SK-N-SH (cell line): ENCODE data around the gene MRM3. TPM values are rescaled to one million over a fixed set of nuclear protein-coding genes. Genes with fewer than 3 reads are reported as not detected.

ENCODE experiments used
- CTCF ChIA-PET: fragments of 300-600, 350-600 bp; formaldehyde crosslinking; extraction: SDS; loops from one replicate; lab custom pipeline; 2021; lab: Yijun Ruan, JAX
- POLR2A ChIA-PET: fragments of 350-600 bp; sonication (Branson Sonifier 250); formaldehyde crosslinking; extraction: SDS; loops from one replicate; lab custom pipeline; 2020; ENCODE audit warnings: antibody characterized with exemption, inconsistent platforms; lab: Yijun Ruan, JAX
- DNase-seq: peaks from one replicate; pipeline ENCODE4 v3.0.0; 2012
- H2AFZ ChIP-seq: fragments of 200-600 bp; sonication (generic); 2 replicates; pipeline ENCODE4 v1.8.1; 2016; ENCODE audit warnings: antibody characterized with exemption, mild to moderate bottlenecking, low read depth
- H3F3A ChIP-seq: fragments of 200-600 bp; sonication (generic); replicated peaks from 2 replicates; pipeline ENCODE3; 2016; ENCODE audit warnings: antibody characterized with exemption, mild to moderate bottlenecking; ENCODE audit not compliant: insufficient read depth
- H3K27ac ChIP-seq, 2 experiments: fragments of 200-500 bp in 1 of 2; fragments of 200-600 bp in 1 of 2; sonication (Bioruptor generic) in 1 of 2; sonication (generic), shearing (Covaris generic) in 1 of 2; 2 replicates each; pipeline versions ENCODE4 v1.5.1 to v1.6.1; 2014 to 2016; ENCODE audit warnings: low read depth in 2 of 2, inconsistent platforms in 1 of 2, low read length in 1 of 2, mild to moderate bottlenecking in 1 of 2, mixed read lengths in 1 of 2
- H3K27me3 ChIP-seq: fragments of 200-600 bp; sonication (generic), shearing (Covaris generic); 2 replicates; pipeline ENCODE4 v1.6.1; 2016; ENCODE audit warnings: mixed run types; ENCODE audit not compliant: insufficient read depth
- H3K36me3 ChIP-seq, 2 experiments: fragments of 200-500 bp in 1 of 2; fragments of 200-600 bp in 1 of 2; sonication (Bioruptor generic) in 1 of 2; sonication (generic) in 1 of 2; replicated peaks in 1 of 2; 2 replicates each; pipeline versions ENCODE3 to v1.5.1; 2014 to 2016; ENCODE audit warnings: low read length in 1 of 2, mild to moderate bottlenecking in 1 of 2; ENCODE audit not compliant: insufficient read depth in 2 of 2, control insufficient read depth in 1 of 2
- H3K4me1 ChIP-seq, 2 experiments: fragments of 200-500 bp in 1 of 2; fragments of 200-600 bp in 1 of 2; sonication (Bioruptor generic) in 1 of 2; sonication (generic), shearing (Covaris generic) in 1 of 2; 2 replicates each; pipeline versions ENCODE4 v1.5.1 to v1.6.1; 2014 to 2016; ENCODE audit warnings: low read depth in 1 of 2, low read length in 1 of 2, mixed run types in 1 of 2; ENCODE audit not compliant: insufficient read depth in 2 of 2, control insufficient read depth in 1 of 2
- H3K4me2 ChIP-seq: fragments of 200-600 bp; sonication (generic), shearing (Covaris generic); 2 replicates; pipeline ENCODE4 v1.6.1; 2017; ENCODE audit warnings: mixed run types
- H3K4me3 ChIP-seq, 2 experiments: fragments of 200-500 bp in 1 of 2; fragments of 200-600 bp in 1 of 2; sonication (Bioruptor generic) in 1 of 2; sonication (generic), shearing (Covaris generic) in 1 of 2; 2 replicates each; pipeline versions ENCODE4 v1.5.1 to v1.8.1; 2014 to 2016; ENCODE audit warnings: low read depth in 2 of 2, inconsistent platforms in 1 of 2, low read length in 1 of 2, mild to moderate bottlenecking in 1 of 2, mixed read lengths in 1 of 2, moderate library complexity in 1 of 2
- H3K79me2 ChIP-seq: fragments of 200-600 bp; sonication (generic); 2 replicates; pipeline ENCODE4 v1.8.1; 2017; ENCODE audit warnings: mild to moderate bottlenecking; ENCODE audit not compliant: insufficient read depth
- H3K9ac ChIP-seq: fragments of 200-600 bp; sonication (generic); 2 replicates; pipeline ENCODE4 v1.6.1; 2017; ENCODE audit warnings: mixed run types
- H3K9me2 ChIP-seq: fragments of 200-600 bp; sonication (generic); 2 replicates; pipeline ENCODE4 v1.6.1; 2017; ENCODE audit warnings: mixed run types
- H3K9me3 ChIP-seq: fragments of 200-600 bp; sonication (generic); 2 replicates; pipeline ENCODE4 v1.6.1; 2017; ENCODE audit warnings: mixed run types, mild to moderate bottlenecking, moderate library complexity
- H4K20me1 ChIP-seq: fragments of 200-600 bp; sonication (generic); 2 replicates; pipeline ENCODE4 v1.6.1; 2017; ENCODE audit warnings: mild to moderate bottlenecking, mixed run types; ENCODE audit not compliant: insufficient read depth
- CTCF ChIP-seq: fragments of 200-600 bp; sonication (generic); IDR thresholded peaks from 2 replicates; pipeline ENCODE4 v1.6.1; 2017; ENCODE audit warnings: antibody characterized with exemption, mild to moderate bottlenecking, moderate library complexity
- ELF1 ChIP-seq: IDR thresholded peaks from 2 replicates; pipeline ENCODE4 v1.4.0; 2012
- EP300 ChIP-seq, 2 experiments: IDR thresholded peaks; 2 replicates each; pipeline versions ENCODE4 v1.4.0 to v1.6.1; 2012; ENCODE audit warnings: borderline replicate concordance in 1 of 2, low read depth in 1 of 2, low read length in 1 of 2
- FOSL2 ChIP-seq: IDR thresholded peaks from 2 replicates; pipeline ENCODE4 v1.4.0; 2012; ENCODE audit warnings: low read depth, mild to moderate bottlenecking, moderate library complexity, borderline replicate concordance
- GABPA ChIP-seq: IDR thresholded peaks from 2 replicates; pipeline ENCODE4 v1.4.0; 2012; ENCODE audit warnings: low read depth, mild to moderate bottlenecking
- GATA2 ChIP-seq: sonication (generic); formaldehyde crosslinking; IDR thresholded peaks from 2 replicates; pipeline ENCODE4 v1.5.0; 2020; ENCODE audit warnings: mild to moderate bottlenecking, missing genetic modification reagents
- MXI1 ChIP-seq: IDR thresholded peaks from 2 replicates; pipeline ENCODE4 v1.6.1; 2012; ENCODE audit warnings: mild to moderate bottlenecking, low read depth, low read length, improper control_type of control experiment
- PBX3 ChIP-seq: IDR thresholded peaks from 2 replicates; pipeline ENCODE4; 2012
- POLR2AphosphoS5 ChIP-seq: IDR thresholded peaks from 2 replicates; pipeline ENCODE4 v1.6.1; 2012; ENCODE audit warnings: low read depth, low read length
- RAD21 ChIP-seq: IDR thresholded peaks from 2 replicates; pipeline ENCODE4 v1.6.1; 2012; ENCODE audit warnings: mild to moderate bottlenecking, low read length
- SIN3A ChIP-seq: IDR thresholded peaks from 2 replicates; pipeline ENCODE4 v1.6.1; 2012; ENCODE audit warnings: low read depth, mild to moderate bottlenecking, low read length, moderate library complexity, borderline replicate concordance
- TAF1 ChIP-seq: IDR thresholded peaks from 2 replicates; pipeline ENCODE4 v1.6.1; 2012; ENCODE audit warnings: low read depth, mild to moderate bottlenecking, low read length, moderate library complexity, borderline replicate concordance
- TCF12 ChIP-seq: IDR thresholded peaks from 2 replicates; pipeline ENCODE4 v1.4.0; 2012
- YY1 ChIP-seq: IDR thresholded peaks from 2 replicates; pipeline ENCODE4 v1.4.0; 2012; ENCODE audit warnings: low read depth, mild to moderate bottlenecking
- WGBS: methylation state at CpG from one replicate; pipeline ENCODE4 v1.1.6; 2017; ENCODE audit warnings: low lambda C conversion rate; 5-methylcytosine and 5-hydroxymethylcytosine counted together
- polyA plus RNA-seq, 3 experiments: library from polyadenylated mRNA; depleted of rRNA; stranded (reverse); fragments of >200 nt; gene quantifications; 2 replicates each; pipeline ENCODE4 v1.2.3, GENCODE V29; 2012
- TF ChIP-seq, protein P1 (sequence below): IDR thresholded peaks from 2 replicates; pipeline ENCODE4 v1.4.0; 2012; ENCODE audit warnings: low read depth
- TF ChIP-seq, protein P2 (sequence below): IDR thresholded peaks from 2 replicates; pipeline ENCODE4 v1.4.0; 2012; ENCODE audit warnings: low read depth, borderline replicate concordance

Gene MRM3
- polyA plus RNA-seq, 1 of the 3 experiments (the other 2 are of a cell fraction), result 16.4 TPM

- Histone ChIP-seq H2AFZ (no peak overlapping the region), H3K36me3 (peaks cover 22 to 72% of the 10 kb centered on the region in 2 experiments), H3K9ac (no peak overlapping the region), H3K4me1 (no peaks in the 10 kb centered on the region; a peak in 1 of 4 replicates), H4K20me1 (no peaks in the 10 kb centered on the region), H3K9me3 (no peaks in the 10 kb centered on the region), H3K4me2 (no peak overlapping the region), H3K79me2 (peaks cover 27% of the 10 kb centered on the region), H3K4me3 (no peak overlapping the region), H3F3A (no peaks in the 10 kb centered on the region), H3K27me3 (no peaks in the 10 kb centered on the region), H3K9me2 (no peaks in the 10 kb centered on the region), H3K27ac (no peak overlapping the region)
- ChIA-PET POLR2A (no interaction called here), CTCF (interaction anchor here (1.1 to 1.9 kb wide), 3 partner anchors 9 to 333 kb away, joined by 3 to 10 read pairs (median 5); no protein-coding TSS in a partner anchor)
- no peak for DNase-seq
- 83% methylated on average over 7 of the region's 9 CpGs for WGBS
- TF ChIP-seq MXI1, result no peak
- TF ChIP-seq GATA2 (CRISPR knock-in tag), result no peak
- TF ChIP-seq EP300 (IDR thresholded peaks at IDR 0.05; ENCODE audit: borderline replicate concordance in 1 of 2, low read depth in 1 of 2, low read length in 1 of 2), result no peak
- no peak for TF ChIP-seq SIN3A
- no peak for TF ChIP-seq TAF1
- TF ChIP-seq PBX3, result no peak
- no peak for TF ChIP-seq CTCF
- TF ChIP-seq, protein P1, sequence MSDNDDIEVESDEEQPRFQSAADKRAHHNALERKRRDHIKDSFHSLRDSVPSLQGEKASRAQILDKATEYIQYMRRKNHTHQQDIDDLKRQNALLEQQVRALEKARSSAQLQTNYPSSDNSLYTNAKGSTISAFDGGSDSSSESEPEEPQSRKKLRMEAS, result no peak
- no peak for TF ChIP-seq POLR2AphosphoS5
- no peak for TF ChIP-seq TCF12
- no peak for TF ChIP-seq FOSL2
- TF ChIP-seq, protein P2, sequence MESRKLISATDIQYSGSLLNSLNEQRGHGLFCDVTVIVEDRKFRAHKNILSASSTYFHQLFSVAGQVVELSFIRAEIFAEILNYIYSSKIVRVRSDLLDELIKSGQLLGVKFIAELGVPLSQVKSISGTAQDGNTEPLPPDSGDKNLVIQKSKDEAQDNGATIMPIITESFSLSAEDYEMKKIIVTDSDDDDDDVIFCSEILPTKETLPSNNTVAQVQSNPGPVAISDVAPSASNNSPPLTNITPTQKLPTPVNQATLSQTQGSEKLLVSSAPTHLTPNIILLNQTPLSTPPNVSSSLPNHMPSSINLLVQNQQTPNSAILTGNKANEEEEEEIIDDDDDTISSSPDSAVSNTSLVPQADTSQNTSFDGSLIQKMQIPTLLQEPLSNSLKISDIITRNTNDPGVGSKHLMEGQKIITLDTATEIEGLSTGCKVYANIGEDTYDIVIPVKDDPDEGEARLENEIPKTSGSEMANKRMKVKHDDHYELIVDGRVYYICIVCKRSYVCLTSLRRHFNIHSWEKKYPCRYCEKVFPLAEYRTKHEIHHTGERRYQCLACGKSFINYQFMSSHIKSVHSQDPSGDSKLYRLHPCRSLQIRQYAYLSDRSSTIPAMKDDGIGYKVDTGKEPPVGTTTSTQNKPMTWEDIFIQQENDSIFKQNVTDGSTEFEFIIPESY, result no peak
- no peak for TF ChIP-seq ELF1
- no peak for TF ChIP-seq RAD21
- no peak for TF ChIP-seq YY1
- no peak for TF ChIP-seq GABPA
Measured at GRCh38 chr17:744937-745336, 37.2 kb upstream of the MRM3 start.
